ENCODE data around the gene GGACT. TPM values are rescaled to one million over a fixed set of nuclear protein-coding genes. Genes with fewer than 3 reads are reported as not detected.

GGACT gene
- total RNA-seq, 1 experiment from 2014 or later, result 3.3 TPM

DNA sequence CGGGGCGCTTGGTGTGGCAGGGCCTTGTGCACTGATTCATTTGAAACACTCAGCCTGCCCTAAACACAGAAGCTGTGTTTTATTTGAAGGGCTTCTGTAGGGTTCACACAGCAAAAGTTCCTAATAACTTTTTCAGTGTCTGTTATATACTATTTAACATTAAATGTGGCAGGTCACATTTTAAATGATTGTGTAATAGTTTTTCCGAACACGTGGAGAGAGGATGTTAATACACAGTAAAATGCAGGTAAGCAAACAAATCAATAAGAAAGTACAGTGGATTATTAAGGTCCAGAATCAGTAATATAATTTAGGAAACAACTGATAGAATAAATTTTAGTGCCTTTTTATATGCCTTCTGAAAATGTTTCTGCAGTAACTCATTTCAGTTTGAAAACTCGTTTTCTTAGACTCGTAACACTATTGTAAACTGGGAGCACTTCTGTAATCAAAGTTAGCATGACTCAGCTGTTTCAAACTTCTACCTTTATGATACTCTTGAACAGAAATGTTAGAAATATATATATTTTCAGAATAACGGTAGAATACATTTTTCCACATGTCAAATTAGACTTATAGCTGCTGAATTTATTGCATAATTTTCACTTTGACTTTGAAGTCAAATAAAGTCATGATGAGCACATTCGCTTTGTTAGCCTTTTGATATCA lies 70.1 kb downstream of the GGACT start:
- no peak for DNase-seq (ENCODE audit: extremely low read depth, low read depth)

DNA sequence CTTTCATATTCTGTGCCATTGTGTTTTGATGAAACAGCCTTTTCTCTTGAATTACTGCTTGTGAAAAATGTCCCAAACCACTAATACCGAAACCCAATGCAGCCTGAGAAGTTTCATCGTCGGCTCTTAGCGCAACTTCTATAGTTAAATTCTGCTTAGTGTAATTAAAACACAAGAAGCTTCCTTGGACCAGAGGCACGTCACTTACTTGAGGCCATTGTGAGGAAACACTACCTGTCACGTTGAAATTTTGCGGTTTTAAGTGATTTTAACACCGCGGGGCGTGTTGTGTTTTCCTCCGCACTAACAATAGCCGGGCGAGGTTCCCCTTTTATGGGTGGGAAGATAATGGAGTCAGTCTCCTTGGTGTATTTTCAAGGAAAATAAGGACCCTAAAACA lies 70.9 kb downstream of the GGACT start:
- no peak for DNase-seq (ENCODE audit: extremely low read depth, low read depth)

DNA sequence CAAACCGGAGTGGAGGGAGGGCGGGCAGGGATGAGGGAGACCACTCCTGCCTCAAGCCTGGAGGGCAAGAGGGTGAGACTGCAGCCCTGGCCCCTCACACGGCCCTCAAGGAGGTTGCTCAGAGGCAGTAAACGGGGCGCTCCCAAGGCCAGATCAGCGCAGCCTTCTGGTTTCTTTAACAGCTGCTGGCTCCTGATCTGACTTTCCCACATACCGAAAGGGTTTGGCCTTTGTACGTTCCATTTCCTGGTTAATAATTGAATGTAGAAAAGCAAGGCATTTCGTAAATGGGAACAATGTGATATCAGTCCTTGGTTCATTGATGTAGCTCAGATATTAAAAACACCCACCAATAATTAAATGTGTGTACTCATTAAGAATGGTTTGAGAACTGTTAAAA lies 71.5 kb downstream of the GGACT start:
- no peak for DNase-seq (ENCODE audit: extremely low read depth, low read depth)

DNA sequence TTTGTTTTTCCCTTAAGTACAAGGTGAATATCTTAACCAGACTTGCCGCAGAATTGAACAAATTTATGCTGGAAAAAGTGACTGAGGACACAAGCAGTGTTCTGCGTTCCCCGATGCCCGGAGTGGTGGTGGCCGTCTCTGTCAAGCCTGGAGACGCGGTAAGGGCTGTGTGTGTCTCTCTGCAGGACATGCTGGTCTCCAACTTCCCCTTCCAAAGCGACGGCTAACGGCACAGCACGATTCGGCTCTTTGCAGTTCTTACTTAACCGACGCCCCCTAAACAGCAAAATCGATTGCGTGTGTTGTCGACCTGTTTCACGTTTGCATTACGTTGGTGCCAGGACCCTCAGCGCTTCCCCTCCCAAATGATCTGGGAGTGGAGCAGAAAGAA lies 73.2 kb downstream of the GGACT start:
- no peak for DNase-seq (ENCODE audit: extremely low read depth, low read depth)

DNA sequence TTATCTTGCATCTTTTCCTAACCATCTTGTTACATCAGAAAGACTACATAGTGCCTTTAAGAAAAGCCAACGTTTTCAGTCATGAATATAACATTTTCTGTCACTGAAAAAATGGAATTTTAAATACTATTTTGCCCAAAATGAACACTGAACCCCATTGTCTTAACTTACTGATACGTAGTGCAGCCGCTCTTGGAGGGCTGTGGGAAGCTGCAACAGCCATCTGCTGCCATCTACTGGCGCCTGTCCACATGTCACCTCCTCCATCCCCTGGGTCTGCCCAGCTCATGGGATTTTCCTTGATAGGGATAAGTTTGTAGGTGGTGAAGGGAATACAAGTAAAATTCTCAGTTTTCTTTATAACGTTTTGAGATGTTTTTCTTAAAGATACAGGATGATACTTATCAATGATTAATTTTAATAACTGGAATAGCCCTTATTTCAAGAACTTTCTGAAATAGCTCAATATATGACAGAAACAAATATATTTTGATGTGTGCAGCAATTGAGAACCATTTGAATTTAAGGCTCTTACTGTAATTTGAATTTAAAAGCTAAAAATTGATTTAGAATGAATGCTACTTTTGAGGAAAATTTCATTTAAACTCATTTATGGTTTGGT lies 73.7 kb downstream of the GGACT start:
- DNase-seq (ENCODE audit: extremely low read depth, low read depth), result peak; percentile 68

DNA sequence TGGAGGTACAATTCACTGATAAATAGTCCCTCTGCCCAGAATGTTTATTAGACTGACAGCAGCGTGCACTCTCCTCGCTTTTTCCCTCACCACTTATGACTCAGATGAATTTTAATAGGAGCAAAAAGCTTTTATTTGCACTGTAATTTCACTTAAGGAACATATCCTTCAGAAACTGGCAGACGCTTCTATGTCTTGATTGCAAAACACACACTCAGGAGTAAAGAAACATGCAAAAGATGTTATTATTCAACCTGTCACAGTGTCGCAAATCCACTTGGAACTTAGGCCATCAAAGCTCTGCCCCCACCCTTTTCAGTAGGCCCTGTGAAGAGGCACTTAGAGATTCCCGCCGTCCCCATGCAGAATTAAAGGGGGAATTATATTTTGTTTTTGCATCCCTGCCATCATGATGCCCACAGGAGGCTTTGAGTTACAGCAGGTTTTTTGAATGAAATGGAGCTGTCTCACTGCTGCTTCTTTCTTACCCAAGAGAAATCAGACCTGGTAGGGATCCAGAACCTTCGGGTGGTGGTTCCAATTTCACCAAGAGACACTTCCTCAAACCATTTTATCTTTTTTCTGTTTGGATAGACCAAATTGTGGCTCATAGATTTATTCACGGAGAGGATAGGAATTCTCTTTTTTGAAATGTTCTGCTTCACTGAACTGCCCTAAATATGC lies 74.5 kb downstream of the GGACT start:
- no peak for DNase-seq (ENCODE audit: extremely low read depth, low read depth)

DNA sequence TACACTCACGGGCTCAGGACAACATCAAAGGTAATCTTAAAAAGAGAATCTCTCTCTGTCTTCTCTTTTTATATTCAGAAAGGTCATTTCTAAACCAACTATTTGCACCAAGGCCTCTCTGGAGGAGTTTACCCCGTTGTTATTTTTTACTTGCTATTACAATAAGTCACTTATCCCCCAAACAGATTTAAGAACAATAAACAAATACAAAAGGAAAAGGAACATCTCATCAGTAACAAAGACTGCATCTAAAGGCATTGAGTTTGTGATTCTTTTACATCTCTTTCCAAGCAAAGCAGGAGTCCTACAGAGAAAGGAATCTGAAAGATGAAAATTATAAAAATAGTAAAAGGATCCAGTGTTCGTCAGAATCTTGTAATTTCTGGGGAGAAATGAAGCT lies 75.4 kb downstream of the GGACT start:
- no peak for DNase-seq (ENCODE audit: extremely low read depth, low read depth)

DNA sequence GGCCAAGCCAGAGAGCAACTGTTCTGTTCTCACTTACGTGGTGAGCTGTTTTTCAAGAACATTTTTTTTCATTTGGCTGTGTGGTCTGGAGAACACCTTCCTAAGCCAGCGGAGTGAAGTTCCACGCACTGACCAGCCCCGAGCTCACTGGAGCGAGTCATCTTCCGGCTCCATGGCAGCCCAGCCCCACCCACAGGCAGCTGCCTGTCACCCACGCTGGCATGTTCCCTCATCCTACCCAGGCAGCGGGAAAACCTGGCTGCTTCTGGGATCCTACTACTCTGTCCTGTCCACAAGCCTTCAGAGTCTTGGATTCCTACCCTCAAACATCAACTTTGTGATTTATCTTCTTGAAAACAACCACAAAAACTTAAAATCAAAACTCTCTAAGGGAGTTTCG lies 76.2 kb downstream of the GGACT start:
- DNase-seq (ENCODE audit: extremely low read depth, low read depth), result no peak

DNA sequence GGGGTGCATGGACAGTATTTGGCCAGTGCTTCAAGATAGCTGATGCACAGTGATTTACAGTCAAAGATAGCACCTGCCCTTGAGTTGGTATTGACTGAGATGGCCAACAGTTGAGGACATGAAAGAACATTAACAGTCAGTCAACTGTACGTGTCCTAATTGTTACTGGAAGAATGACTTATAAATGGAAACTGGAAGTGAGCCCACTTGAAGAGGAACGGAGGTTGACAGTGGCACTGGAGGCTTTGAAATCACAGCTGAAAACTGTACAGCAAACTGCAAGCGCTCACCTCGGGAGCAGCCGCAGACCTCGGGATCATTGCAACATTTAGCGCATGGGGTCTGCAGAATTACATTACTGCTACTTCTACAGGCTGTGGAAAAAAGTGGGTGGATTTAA lies 77.1 kb downstream of the GGACT start:
- no peak for DNase-seq (ENCODE audit: extremely low read depth, low read depth)

DNA sequence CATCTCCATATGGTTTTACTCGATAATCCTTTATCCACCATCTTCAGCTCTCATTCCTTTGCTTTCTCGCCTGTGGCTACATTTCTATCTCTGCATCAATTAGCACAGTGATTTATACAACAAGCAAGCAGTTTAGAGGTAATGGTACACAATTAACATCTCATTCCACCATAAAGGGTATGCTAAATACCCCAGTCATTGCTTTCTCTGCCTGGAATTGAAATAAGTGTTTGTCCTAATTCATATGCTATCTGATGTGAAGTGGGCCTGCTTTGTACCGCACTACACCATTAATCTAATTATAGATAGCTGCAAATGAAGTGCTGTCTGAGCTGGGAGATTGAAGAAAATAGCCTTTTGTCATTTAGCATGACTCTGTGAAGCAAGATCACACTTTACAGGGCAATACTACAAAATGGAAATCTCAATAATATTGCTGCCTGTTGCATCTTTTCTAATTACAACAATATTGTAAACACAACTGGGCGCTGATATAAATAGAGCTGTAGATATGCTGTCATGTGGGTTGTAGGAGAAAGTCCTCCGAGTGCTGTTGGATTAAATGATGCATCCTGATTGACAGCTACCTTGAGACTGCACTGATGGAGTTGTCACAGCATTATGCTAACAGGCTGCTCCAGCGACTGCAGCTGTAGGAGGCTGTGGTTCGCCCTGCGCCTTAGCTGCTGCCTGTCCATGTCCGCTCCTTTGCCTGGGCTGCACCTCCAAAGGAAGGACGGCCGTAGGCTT lies 78.2 kb downstream of the GGACT start:
- DNase-seq (ENCODE audit: extremely low read depth, low read depth), result no peak

DNA sequence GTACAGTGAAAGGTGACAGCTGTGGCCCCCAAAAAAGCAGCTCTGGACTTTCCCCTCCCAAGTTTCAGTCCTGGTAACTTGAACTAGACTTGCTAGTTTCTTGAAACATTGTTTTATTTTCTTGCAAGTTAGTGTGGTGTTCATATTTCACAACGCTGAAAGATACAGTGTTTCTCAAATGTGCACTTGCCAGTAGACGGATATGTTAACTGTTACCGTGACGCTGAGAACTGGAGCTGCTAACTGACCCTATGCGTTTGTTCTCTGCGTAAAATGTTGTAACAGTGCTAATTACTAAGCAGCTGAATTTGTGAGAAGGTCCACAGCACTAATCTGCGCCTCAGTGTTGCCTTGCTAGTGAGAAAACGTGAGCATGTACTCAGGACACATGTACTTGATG lies 79.6 kb downstream of the GGACT start:
- no peak for DNase-seq (ENCODE audit: extremely low read depth, low read depth)

DNA sequence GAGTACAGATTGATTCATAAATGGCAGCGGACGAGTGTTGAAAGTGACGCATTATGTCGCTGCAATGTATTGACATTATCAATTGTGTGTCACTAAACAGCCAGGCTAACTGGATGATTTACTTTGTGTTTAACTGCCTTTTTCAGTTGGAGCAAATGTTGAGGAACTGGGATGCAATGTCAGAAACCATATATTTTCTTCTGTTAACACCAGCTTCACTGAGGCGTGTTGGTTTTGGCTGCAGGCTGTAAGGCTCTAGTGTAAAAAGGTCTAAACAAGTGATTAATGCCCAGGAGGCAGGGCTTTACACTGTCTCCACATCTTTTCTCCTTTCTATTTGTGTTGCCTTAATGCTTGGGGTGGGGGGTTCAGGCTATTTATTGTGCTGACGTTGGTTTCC lies 80.1 kb downstream of the GGACT start:
- no peak for DNase-seq (ENCODE audit: extremely low read depth, low read depth)

DNA sequence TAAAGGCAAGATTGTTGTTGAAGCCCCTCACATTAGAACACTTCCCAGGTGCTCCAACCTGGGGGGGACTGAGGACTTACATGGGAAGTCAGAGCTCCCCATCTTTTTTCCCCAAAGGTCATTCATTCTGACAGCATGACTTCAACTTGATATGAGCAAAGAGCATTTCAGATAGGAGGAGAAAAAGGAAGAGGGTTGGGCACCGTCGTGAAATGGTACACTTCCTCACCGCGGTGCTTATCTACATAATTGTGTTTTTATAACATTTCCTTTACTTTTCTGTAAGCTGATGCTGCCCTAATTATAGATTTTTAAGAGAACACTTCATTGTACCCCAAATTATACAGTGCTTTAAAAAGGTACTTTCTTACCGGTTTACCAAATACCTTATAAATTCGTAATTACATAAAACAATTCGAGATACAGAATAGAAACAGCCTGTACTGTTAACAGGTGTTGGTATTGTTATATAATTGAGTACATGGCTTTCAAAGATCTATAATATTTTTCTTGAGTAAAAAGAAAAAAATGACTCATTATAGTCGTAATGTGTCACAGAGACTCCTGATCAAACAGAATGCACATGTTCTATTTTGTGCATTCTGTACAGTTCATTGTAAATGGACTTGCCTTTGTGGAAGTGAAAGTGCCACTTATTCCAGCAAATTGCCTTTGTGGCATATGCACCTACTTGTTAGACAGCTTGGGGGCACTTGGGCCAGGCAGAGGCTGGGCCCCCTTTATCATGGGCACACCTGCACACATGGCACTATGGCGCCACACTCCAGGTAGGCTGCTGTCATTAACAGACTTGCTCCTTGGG lies 81.8 kb downstream of the GGACT start:
- no peak for DNase-seq (ENCODE audit: extremely low read depth, low read depth)

DNA sequence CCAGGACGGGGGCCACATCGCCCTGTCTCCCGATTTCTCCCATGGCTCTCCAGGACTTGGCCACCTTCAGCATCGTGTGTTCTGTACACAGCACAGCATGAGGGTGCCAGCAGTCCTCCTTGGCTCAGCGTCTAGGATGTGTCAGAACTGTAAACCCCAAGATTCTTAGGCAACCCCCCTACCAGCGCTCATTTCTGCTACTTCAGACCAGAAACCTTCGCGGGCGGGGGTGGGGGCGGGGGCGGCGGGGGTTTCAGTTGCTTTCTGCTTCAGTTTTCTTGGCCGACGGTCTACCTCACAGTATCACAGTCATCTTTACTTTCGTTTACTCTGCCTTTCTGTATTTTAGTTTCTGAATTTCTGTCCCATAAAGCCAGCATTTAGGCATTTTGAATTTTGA lies 82.4 kb downstream of the GGACT start:
- no peak for DNase-seq (ENCODE audit: extremely low read depth, low read depth)

DNA sequence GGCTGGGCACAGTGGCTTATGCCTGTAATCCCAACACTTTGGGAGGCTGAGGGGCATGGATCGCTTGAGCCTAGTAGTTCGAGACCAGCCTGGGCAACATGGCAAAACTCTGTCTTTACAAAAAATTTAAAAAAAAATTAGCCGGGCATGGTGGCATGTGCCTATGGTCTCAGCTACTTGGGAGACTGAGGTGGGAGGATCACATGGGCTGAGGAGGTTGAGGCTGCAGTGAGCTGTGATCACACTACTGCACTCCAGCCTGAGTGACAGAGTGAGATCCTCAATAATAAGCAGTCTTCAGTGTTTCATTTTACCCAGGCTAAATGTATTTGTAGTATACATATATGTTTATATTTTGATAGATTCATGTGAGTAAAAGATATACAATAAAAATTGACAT lies 85.0 kb downstream of the GGACT start:
- DNase-seq (ENCODE audit: extremely low read depth, low read depth), result no peak

DNA sequence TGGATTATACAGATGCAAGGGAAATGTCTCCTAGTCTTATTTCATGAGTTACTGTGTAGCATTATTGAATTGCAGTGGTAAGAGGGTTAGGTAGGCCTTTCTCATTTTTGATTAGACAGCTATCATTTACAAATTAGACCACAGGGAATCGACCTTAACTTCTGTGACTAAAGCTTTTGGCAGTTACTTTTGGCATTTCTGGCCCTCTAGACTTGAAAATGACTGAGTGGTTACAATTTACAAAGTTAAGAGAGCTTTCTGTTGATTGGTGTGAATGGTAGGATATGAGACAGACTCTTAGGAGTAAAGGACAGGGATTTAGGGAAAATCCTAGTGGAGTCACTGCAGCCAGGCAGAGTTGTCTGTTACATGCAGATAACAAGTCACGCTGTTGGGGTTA lies 86.1 kb downstream of the GGACT start:
- DNase-seq (ENCODE audit: extremely low read depth, low read depth), result no peak

DNA sequence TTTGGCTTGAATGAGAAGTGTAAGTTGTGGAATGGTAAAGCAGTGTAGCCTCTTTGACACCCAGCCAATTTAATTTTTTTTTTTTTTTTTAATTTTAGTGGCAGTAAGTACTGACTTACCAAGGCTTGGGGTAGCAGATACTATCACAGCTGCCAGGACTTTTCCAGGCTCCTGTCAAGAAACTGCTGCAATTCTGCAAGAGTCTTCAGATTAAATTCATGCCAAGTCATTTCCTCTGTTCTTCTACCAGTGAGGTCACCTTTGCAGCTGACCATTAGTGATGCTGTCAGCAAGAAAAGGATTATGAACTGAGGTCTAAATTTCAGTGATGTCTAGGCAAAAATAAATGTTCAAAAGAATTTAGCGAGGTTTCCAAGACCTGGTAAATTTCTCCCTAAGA lies 91.2 kb downstream of the GGACT start:
- no peak for DNase-seq (ENCODE audit: extremely low read depth, low read depth)

DNA sequence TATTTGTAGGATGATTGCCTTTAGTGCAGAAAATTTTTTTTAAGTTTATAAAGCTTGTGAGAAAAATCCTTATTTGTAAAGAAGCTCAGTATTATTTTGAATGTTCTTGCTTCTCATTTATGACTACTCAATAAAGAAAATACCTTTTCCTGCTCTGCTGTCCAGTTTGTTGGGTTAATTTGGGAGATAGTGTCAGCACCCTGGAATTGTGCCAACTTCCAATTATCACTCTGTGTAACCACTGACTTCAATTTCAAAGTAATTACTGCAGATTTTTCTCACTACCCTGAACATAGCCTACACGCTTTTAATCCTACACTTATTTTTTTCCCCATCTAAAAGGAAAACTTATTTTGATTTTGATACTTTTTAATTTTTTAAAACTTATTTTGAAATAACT lies 93.1 kb downstream of the GGACT start:
- no peak for DNase-seq (ENCODE audit: extremely low read depth, low read depth)

DNA sequence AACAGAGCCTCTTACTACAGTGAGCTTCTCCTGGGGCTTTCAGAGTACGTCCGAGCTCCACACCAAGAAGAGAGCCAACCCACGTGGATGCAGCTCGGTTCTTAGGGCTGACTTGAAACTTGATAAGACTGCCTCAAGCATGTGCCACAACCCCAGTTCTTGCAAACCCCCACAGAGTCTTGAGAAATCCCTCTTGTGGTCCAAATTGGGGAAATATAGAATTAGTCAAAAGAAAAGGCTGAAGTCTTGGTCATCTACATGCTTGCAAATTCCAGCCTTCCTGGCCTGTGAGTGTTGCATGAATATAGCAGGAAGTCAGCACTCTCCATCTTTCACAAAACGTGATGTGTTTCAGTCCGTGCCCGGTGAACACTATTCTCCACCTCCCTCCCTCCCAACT lies 95.2 kb downstream of the GGACT start:
- DNase-seq (ENCODE audit: extremely low read depth, low read depth), result no peak

DNA sequence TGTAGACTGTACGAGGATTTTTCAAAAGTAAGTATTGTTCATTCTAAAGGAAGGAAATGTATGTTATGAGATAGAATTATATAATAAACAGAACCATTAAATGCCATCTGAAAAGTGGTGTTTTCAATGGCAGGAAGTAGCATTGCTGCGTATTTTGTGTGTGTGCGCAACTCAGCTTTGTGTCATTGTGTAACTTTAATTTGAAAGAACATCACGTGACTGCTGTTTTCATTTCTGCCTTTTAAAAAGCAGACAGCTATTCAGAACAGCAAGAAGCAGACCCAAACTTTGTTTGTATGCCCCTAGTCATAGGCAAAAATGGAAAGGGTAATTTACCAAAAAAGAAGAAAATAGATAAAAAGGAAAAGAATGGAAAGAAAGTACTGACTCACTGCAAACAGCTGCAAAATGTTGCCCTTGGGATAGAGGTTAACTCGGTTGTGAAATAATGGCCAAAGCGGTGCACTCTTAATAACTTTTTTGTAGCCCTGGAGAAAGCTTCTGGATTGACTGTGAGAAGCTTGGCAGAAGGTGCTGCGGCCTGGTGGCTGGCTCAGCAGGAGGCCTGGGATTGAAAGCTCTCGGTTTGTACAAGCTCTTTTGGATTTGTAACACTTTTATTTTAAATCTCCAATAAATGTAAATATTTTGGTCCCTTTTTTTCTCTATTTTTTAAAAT lies 97.3 kb downstream of the GGACT start:
- no peak for DNase-seq (ENCODE audit: extremely low read depth, low read depth)

Data from NCI-H460 (cell line).